ENCODE data around the gene HDHD5.
"Not testable (repeated sequence)": the region's sequence is repeated elsewhere in the genome, so short reads cannot be mapped to it uniquely, and the experiment has no call there.

HDHD5 gene

DNA sequence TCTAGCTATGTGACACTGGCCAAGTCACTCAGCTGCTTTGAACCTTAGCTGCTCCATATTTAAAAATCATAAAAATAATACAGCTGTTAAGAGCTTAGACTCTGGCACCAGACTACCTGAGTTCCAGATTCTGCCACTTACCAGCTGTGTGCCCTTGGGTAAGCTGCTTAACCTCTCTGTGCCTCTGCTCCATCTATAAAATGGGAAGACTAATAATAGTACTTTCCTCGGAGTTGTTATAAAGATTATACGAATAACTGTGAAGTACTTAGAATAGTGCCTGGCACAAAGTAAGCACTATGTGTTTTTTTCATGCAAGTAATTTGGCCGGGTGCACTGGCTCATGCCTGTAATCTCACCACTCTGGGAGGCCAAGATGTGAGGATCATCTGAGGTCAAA, 1.4 kb downstream of the HDHD5 start:
- no peak for DNase-seq (ENCODE audit: low read depth, low spot score)

DNA sequence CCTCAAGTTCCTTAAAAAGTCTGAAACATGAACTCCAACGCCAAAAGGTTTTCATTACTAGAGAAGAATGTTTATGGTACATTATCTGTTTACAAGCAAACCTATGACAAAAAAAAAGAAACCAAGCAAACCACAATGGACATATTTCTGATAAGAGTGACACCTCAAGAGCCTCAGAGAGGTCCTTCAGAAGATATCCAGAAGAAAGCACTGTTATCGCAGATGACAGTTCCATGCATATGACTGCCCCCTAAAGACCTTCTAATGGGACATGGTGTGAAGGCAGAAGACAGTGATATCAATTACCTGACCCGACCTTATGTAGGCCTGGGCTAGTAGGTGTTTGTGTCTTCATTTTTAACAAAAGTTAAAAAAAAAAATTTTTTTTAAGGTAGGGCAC, 3.1 kb downstream of the HDHD5 start:
- no peak for DNase-seq (ENCODE audit: low read depth, low spot score)

DNA sequence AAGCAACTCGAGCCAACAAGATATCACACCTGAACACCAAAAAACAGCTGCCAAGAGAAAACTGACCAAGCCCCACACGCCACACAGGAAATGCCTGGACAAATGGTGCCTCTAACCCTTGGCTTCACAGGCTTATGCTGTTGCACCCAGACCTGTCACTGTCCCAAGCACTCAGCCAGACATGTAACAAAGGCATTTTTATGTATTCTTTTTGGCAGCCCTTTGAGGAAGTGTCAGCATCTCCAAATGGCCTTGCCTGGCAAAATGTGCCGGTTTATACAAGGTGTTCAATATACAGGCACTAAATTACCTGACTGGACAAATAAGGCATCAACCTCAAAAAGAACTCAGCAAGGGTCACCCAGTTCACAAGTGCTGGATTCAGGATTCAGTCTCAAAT, 6.1 kb downstream of the HDHD5 start:
- DNase-seq (ENCODE audit: low read depth, low spot score): no peak

DNA sequence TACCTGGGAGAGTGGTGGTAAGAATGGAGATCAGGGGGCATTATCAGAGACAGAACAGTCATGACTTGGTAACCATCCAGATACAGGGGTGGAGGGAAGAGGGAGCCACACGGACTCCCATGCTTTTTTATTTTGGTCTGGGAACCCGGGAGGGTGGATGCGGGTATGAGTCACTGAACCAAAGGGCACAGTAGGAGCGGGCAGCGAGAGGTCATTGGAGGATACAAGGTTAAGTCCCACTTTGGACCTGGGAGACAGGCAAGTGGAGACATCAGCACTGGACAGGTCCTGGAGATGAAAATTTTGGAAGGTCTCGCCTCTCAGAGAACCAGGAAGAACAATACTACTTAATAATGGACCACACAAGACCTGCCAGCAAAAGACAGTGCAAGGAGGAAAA, 6.7 kb downstream of the HDHD5 start:
- DNase-seq (ENCODE audit: low read depth, low spot score): no peak

DNA sequence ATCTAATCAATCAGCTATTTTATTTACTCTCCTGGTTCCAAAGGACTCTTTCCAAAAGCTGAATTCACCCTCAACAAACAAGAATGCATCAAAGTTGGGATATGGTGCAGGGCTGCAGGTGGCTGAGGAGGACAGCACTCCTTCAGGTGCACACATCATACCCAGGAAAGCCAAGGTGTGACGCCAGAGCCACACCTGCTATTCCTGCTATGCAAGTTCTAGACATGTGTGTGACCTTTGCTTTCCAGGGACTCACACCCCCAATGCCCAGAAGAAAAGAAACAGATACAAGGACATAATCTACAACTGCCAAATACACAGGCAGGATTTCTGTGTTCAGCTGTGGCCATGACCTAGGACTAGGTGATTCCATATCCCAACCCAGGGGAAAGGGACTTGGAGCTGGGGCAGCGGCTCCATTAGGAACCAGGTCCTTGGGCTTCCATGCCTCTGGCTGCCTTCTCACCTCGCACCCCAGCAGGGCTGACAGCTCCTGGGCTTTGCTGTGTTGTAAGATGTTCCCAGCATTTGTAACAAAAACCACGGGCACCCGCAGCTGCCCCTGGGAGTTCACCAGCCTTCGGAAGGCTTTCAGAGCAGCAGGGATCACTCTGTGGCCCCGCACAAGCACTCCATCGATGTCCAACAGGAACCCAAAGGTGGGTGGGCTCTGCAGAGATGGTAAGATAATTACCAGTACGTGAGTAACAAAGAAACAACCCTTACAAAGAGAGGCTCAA, 9.8 kb downstream of the HDHD5 start:
- DNase-seq (ENCODE audit: low read depth, low spot score): no peak

DNA sequence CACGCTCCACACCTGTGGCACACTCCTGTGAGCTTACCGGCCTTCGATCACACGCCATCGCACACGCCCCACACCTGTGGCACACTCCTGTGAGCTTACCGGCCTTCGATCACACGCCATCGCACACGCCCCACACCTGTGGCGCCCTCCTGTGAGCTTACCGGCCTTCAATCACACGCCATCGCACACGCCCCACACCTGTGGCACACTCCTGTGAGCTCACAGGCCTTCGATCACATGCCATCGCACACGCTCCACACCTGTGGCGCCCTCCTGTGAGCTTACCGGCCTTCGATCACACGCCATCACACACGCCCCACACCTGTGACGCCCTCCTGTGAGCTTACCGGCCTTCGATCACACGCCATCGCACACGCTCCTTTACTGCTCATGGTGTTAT, 11.6 kb downstream of the HDHD5 start:
- not testable (repeated sequence) for DNase-seq (ENCODE audit: low read depth, low spot score)

DNA sequence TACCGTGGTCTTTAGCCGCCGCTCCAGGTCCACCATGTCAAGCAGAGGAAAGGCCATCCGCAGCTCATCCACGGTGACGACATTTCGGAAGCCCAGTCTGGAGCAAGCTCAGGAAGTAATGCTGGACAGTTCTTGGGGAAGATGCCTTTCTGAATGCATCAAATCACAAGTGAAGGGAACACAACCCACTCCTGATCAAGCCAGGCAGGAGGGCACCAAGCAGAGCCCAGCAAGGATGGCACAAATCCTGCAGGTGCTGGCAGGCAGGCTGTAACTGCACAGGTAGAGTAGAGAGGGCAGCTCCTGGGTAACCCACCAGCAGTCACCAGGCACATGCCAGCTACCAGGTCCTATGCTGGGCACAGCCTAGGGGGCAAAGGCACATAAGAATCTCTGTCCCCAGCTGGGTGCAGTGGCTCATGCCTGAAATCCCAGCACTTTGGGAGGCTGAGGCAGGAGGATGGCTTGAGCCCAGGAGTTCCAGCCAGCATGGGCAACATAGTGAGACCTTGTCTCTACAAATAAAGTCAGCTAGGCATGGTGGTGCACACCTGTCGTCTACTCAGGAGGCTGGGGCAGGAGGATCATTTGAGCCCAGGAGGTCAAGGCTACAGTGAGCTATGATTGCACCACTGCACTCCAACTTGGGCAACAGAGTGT, 13.9 kb downstream of the HDHD5 start:
- no peak for DNase-seq (ENCODE audit: low read depth, low spot score)

DNA sequence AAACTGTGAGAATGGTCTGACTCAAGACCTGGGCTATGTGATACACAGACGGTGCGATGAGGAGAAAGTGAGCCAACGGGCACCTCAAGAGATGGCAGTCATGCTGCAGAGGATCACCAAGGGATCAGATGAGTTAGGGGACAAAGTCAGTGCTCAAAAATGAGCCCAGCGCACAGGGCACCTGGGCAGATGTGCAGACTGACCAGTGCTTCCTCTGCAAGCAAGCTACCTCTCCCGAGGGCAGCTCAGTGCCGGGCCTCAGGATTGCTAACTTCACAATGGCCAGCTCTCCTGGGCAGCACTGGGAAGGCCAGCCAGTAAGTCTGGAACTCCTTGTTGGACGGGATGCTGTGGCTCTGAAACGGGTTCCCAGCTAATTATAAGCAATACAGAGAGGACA, 15.3 kb downstream of the HDHD5 start:
- no peak for DNase-seq (ENCODE audit: low read depth, low spot score)

DNA sequence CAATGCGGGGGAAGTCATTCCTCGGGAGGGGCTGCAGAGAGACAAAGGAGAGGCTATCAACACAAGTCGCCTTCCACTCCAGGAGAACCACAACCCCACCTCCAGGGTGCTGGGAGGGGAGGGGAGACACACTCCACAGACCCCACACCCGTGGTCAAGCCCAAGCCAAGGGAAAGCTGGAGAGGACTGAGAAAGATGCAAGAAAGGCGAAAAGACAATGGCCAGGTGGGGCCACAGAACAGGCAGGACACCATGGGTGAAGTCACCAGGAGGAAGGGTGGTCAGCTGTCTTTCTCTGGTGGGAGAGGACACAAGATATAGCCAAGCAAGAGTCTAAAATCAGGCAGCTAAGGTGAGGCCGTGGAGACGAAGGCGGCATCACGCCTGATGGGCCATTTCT, 16.0 kb downstream of the HDHD5 start:
- no peak for DNase-seq (ENCODE audit: low read depth, low spot score)

DNA sequence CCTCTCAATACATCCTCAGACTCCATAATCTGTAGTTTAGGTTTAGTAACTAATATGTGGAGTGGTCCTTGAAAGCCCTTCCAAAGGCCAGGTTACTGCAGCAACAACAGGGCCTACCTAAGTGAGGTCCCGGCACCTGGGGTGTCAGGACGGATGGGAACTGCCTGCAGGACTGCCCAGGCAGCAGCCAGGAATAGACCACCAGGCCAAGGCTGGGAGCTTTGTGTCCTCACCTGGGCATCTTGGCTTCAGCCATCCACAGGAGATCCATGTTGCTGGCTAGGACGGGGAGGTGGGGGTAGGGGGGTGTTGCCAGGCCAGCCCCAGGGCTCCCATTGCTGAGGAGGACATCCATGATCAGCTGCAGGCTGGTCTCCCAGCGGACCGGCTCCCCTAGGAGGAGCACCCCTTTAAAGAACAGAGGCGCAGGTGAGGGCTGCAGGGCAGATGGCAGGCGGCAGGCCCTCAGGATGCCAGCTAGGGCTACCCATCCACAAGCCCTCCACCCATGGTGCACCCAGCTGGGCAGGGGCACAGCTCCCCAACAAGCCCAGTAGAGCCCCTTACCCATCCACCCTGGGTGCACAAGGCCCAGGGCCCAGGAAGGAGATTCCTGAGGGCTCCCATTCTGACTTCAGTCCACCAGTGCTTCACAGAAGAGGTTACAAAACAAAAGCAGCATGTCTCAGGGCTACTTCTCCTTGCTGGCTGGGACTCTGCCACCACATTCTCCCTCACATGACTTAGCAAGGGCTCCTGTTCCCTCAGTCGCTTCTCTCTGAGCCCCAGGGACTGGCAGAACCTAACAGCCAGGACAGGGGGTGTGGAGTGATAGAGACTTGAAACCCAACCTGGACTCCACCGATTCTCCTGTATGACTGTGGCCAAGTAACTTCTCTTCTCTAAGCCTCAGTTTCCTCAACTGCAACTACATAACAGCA, 18.0 kb downstream of the HDHD5 start:
- DNase-seq (ENCODE audit: low read depth, low spot score): no peak

DNA sequence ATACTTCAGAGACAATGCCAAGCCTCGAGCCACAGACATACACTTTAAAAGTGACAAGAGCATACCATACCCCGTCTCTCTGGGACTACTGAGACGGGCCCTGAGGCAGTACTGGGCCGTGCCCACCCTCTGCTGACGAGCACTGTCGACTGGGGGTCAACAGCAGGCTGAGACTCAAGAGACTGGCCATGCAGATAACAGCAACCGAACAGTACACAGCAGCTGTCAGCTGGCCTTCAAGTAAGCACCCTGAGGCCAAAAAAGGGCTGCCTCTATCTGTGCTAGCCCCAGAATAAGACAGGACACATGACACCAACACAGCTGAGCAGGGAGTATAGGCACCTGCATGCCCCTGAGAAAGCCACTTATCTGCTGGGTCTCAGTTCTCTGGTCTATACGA, 19.1 kb downstream of the HDHD5 start:
- DNase-seq (ENCODE audit: low read depth, low spot score): no peak

DNA sequence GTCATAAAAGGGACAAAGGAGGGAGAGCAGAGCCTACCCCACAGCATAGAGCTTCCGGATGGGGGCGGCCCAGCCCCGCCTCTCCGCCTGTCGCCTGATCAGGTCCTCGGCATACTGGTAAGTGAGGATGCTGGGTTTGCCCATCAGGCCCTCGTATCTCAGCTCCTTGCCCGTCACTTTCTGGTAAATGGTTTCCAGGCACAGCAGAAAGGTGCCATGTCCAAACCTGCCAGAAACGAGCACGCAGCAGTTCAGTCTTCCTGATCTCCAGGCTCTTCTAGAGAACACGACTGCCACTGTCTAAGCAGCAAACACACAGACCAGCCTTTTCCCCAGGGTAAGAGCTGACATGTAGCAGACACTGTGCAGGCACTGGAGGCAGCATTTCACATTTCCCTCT, 20.6 kb downstream of the HDHD5 start:
- no peak for DNase-seq (ENCODE audit: low read depth, low spot score)

DNA sequence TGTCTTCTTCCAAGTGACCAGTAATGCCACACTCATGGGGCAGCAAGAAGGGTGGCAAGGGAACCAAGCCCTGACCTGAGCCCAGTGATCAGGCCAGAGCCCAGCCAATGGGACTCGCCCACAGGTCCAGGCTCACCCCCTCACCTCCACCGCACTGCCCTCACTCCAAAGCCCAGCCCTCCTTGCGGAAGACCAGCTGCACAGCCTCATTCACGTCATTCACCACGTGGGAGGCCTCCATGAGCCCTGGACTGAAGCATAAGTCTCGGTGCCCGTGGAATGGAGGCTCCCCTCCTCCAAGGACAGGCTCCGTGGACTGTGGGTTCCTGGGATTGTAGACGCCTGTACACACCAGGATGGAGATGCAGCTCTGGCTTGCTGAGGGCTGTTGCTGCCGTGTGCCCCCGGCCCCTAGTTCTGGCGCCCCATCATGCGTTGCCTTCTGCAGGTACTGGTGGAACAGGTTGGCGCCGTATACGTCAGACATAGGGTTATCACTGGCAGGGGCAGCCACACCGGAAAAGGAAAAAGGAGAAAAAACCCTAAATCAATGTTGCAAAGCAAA, 21.1 kb downstream of the HDHD5 start:
- no peak for DNase-seq (ENCODE audit: low read depth, low spot score)

DNA sequence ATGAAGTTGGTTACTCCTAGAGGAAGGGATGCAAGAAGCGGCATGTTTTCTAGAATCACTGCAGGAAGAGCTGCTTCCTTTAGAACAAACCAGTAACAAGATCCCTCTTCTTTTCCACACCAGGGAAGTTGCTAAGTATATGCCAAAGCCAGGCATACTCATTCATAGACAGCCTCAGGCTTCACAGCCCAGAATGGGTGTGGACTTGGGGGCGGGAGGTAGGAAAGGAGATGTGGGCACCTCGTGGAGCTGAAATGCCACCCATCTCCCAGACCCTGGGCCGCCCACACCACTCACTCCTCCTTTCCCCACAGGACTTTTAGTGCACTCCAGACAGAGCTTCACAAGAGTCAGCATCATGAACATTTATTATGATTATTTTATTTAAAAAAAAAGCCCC, 21.9 kb downstream of the HDHD5 start:
- no peak for DNase-seq (ENCODE audit: low read depth, low spot score)

DNA sequence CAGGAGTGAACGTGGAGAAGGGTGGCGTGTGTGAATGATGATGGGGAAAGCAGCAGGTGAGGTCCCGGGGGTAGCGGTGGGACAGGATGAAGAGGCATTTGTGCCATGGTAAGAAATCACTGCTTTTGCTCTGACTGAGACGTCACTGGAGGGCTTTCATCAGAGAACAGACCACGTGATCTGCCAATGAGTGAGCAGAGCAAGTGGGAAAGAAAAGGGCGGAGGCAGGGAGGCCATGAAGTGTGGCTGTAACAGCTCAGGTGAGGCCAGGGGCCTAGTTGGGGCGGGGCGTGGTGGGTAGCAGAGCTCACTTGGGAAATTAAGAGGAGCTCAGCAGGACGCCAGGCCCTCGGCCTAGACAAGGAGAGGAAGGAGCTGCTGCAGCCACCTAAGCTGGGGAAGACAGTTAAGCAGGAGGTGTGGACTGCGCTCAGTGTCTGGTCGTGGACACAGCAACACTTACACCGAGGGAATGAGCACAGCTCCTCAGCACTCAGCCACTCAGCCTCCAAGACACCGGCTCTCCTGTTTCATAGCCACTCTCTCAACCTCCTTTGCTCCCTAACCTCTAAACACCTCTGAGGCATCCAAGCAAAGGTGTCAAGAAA, 23.8 kb downstream of the HDHD5 start:
- DNase-seq (ENCODE audit: low read depth, low spot score): no peak

DNA sequence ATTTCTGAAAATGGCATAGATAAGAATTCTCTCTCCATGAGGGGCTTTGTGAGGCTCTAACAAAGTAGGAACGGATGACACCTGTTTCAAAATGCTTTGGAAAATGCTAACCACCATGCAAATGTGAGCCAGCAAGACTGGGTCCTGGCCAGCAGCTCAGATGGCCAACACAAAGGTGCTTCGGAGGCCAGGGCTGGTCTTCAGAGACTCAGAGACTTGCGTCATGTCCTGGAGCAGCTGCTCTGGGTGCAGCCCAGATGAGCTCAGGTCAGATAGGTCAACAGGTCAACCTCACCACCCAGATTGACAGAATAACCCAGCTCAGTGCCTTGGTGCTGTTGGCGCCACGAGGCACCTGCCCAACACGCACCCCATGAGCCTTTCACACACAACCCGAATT, 25.9 kb downstream of the HDHD5 start:
- DNase-seq (ENCODE audit: low read depth, low spot score): no peak

DNA sequence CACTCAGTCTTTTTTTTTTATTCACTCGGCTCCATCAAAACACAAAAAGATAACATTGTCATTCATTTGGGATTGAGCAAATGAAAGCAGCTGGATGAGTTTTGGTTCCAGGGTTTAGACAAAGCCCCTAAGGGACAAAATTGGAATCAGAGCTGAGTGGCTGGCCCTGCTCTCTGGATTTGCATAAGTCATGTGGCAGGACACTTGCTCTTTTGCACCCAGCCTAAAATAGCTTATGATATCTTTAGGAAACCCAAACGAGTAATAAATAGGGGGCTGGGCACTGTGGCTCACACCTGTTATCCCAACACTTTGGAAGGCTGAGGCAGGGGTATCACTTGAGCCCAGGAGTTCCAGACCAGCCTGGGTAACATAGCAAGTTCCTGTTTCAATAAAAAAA, 27.0 kb downstream of the HDHD5 start:
- DNase-seq (ENCODE audit: low read depth, low spot score): no peak

DNA sequence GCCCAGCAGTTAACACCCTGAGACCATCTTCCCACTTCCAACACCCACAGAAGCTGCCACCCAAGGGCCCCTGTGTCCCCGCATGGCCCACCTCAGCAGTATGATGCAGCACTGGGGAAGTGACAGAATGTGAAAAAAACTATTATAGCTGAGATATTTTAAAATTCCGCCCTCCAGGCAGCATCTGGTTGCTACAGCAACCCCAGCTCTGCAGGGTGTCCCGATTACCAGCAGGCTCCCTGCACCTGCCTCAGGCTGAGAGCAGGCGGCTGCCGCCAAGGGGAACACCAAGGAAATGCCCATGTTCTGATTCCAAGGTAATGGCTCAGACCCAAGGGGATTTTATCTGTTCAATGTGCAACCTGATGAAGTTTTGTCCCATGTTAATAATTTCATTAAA, 27.4 kb downstream of the HDHD5 start:
- no peak for DNase-seq (ENCODE audit: low read depth, low spot score)

DNA sequence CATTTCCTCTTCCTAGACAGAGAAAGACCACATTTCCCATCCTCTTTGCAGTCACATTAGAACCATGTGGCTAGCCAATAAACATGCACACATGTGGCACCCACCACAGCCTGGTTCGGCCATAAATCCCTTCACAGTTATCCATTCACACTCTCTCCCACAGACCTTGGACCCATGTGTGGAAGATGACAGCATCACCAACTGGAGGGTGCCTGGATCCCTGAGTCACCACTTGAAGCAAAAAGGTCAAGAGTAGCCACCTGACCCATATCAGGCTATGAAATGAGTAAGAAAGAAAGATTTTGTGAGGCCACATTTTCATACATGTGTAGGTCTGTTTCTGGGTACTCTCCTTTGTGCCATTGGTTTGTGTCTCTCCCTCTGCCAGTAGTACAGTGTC, 28.9 kb downstream of the HDHD5 start:
- DNase-seq (ENCODE audit: low read depth, low spot score): no peak

DNA sequence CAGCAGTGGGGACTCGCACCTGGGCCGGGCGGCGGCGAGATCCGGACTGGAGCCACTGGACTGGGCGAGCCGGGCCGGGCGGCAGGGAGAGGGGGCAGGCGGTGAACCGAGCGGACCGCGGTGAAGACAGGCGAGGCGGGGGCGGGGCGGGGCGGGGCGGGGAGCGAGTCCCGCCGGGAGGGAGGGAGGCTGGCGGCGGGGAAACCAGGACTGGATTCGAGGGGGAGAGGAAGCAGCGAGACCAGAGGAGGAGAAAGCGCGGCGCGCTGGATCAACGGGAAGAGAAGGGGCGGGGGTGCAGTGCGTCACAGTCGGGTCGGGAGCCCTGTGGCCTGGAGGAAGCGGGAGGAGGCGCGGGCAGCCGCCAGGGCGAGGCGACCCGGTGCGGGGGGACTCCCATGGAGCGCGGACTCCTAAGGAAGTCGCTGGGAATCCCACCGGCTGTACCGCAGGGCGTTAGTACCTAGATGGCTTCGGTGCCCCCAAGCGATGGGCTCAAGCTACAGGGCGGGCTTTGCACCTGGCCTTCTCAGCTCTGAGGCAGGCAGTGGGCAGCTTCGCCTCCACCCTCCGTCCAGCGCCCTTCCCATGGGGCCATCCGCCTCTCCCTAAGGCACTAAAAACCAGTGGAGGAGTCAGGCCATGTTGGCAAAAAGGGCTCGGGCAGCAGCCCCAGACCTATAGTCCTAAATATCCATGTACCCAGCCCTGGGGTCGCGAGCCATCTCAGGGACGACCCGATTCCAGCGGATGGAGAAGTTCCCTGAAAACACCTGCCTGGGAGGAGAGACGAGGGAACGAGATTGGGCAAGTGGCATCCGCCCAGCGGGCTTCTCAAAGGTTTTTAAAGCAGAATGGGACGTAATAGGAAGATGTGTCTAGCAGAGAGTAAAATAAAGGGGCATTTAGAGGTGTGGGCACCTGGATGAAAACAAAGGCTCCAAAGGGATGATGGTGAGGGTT, 37.6 kb downstream of the HDHD5 start, which contains the start of gene TMEM121B:
TMEM121B (minus strand) TSS at position 128 of the 963 bp plus-strand sequence. CDS start 233 bp downstream, outside the sequence.
- DNase-seq (ENCODE audit: low read depth, low spot score): no peak

Data from brain pericyte (primary cell).